ENCODE measurements around the gene PRICKLE2.
"Not testable (repeated sequence)": the region's sequence is repeated elsewhere in the genome, so short reads cannot be mapped to it uniquely, and the experiment has no call there.

PRICKLE2 gene

GRCh38 chr3:64095802-64096201, 129.5 kb downstream of the PRICKLE2 start:
- no peak for TF ChIP-seq ZNF274 (IDR thresholded peaks at IDR 0.05; ENCODE audit: low read depth, low read length)
- no peak overlapping the region for H3K4me3 ChIP-seq (ENCODE audit: low read length)

- TF ChIP-seq ZNF274 (IDR thresholded peaks at IDR 0.05; ENCODE audit: low read depth, low read length), result no peak
Observed at GRCh38 chr3:64094713-64095079, 130.6 kb downstream of the PRICKLE2 start.

GRCh38 chr3:64093825-64094712, 131.2 kb downstream of the PRICKLE2 start:
- no peak for TF ChIP-seq ZNF274 (IDR thresholded peaks at IDR 0.05; ENCODE audit: low read depth, low read length)
- no peak overlapping the region for H3K4me3 ChIP-seq (ENCODE audit: low read length)

More at GRCh38 chr3:64094713-64095079, 130.6 kb downstream of the PRICKLE2 start:
- H3K4me3 ChIP-seq (ENCODE audit: low read length), result no peak overlapping the region

- TF ChIP-seq ZNF274 (IDR thresholded peaks at IDR 0.05; ENCODE audit: low read depth, low read length), result no peak
- no peak overlapping the region for H3K4me3 ChIP-seq (ENCODE audit: low read length)
Observed at GRCh38 chr3:64093211-64093610, 132.1 kb downstream of the PRICKLE2 start.

GRCh38 chr3:64091501-64091900, 133.8 kb downstream of the PRICKLE2 start:
- TF ChIP-seq ZNF274 (IDR thresholded peaks at IDR 0.05; ENCODE audit: low read depth, low read length), result no peak
- H3K4me3 ChIP-seq (ENCODE audit: low read length), result no peak overlapping the region

GRCh38 chr3:64089386-64089785, 135.9 kb downstream of the PRICKLE2 start:
- H3K4me3 ChIP-seq (ENCODE audit: low read length), result not testable (repeated sequence)

GRCh38 chr3:64088408-64089205, 136.7 kb downstream of the PRICKLE2 start:
- TF ChIP-seq ZNF274 (IDR thresholded peaks at IDR 0.05; ENCODE audit: low read depth, low read length), result no peak

GRCh38 chr3:64086479-64087252, 138.6 kb downstream of the PRICKLE2 start:
- H3K4me3 ChIP-seq (ENCODE audit: low read length), result no peak overlapping the region
- no peak for TF ChIP-seq ZNF274 (IDR thresholded peaks at IDR 0.05; ENCODE audit: low read depth, low read length)

More at GRCh38 chr3:64088408-64089205, 136.7 kb downstream of the PRICKLE2 start:
- H3K4me3 ChIP-seq (ENCODE audit: low read length), result no peak overlapping the region

GRCh38 chr3:64084640-64085039, 140.6 kb downstream of the PRICKLE2 start:
- H3K4me3 ChIP-seq (ENCODE audit: low read length), result no peak overlapping the region
- no peak for TF ChIP-seq ZNF274 (IDR thresholded peaks at IDR 0.05; ENCODE audit: low read depth, low read length)

GRCh38 chr3:64083575-64083974, 141.7 kb downstream of the PRICKLE2 start:
- TF ChIP-seq ZNF274 (IDR thresholded peaks at IDR 0.05; ENCODE audit: low read depth, low read length), result no peak
- H3K4me3 ChIP-seq (ENCODE audit: low read length), result no peak overlapping the region

- no peak for TF ChIP-seq ZNF274 (IDR thresholded peaks at IDR 0.05; ENCODE audit: low read depth, low read length)
- no peak overlapping the region for H3K4me3 ChIP-seq (ENCODE audit: low read length)
Observed at GRCh38 chr3:64082961-64083541, 142.2 kb downstream of the PRICKLE2 start.

GRCh38 chr3:64082411-64082810, 142.9 kb downstream of the PRICKLE2 start:
- no peak overlapping the region for H3K4me3 ChIP-seq (ENCODE audit: low read length)
- TF ChIP-seq ZNF274 (IDR thresholded peaks at IDR 0.05; ENCODE audit: low read depth, low read length), result no peak

- TF ChIP-seq ZNF274 (IDR thresholded peaks at IDR 0.05; ENCODE audit: low read depth, low read length), result no peak
- no peak overlapping the region for H3K4me3 ChIP-seq (ENCODE audit: low read length)
Observed at GRCh38 chr3:64081235-64081630, 144.0 kb downstream of the PRICKLE2 start.
